ENCODE results near the gene ARIH2.

ARIH2 gene

GRCh38 chr3:48929358-48930035 is 10.9 kb downstream of the ARIH2 start:
- no peak for DNase-seq

DNA sequence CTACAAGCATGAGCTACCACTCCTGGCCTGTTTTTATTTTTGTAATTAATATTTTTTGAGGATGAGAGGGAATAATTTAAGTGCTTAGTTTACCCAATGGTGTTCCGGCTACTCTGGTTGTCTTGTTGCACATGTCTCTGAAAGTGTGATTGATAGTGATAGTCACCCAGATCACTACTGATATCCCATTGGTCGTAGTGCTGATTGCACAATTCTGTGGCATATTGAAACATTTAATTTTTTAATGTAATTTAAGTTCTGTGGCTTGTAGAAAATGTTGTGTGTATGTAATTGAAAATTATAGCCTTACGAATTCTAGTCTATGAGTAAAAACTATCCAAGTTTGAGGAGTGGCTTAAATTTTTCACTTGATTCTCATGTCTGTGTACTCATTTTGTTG is 11.9 kb downstream of the ARIH2 start:
- no peak for DNase-seq

- no peak for DNase-seq
Observed at GRCh38 chr3:48931944-48932580, 13.4 kb downstream of the ARIH2 start.

GRCh38 chr3:48934333-48934991 is 15.8 kb downstream of the ARIH2 start:
- no peak for DNase-seq

DNA sequence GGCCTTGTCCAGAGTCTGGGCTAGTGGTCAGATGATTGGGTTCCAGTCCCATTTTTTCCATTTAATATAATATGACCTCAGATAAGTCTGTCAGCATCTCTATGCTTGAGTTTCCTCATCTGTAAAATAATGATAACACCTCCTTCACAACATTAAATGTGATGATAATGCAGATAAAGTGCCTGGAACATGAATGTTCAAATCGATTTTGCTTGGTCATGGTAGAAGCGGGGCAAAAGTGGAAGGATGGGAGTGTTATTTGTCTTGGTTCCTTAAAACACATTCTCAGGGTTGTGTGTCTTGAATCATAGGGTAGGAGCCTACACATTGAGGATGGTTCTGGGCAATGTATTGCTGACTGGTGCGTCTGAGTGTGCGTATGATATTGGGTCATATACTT is 16.9 kb downstream of the ARIH2 start:
- no peak for DNase-seq

DNA sequence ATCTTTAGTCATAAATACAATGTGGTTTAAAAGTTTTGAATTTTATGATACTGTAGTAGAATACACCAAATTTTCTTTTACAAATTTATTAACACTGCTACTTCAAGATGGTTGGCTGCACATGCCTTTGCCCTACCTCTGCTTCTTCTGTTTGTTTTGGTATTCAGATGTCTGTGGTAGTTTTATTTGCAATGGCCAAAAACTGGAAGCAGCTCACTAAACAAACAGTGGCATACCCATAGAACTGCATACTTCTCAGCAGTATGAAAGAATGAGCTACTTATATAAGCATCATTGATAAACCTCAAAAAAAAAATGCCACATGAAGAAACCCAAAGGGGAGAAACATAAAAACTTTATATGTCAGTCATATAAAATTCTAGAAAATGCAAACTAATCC is 19.5 kb downstream of the ARIH2 start:
- DNase-seq: no peak

GRCh38 chr3:48938689-48939088 is 20.0 kb downstream of the ARIH2 start:
- no peak for DNase-seq

GRCh38 chr3:48945432-48945831 is 26.8 kb downstream of the ARIH2 start:
- no peak for DNase-seq

- no peak for DNase-seq
Observed at GRCh38 chr3:48945891-48946549, 27.4 kb downstream of the ARIH2 start.

DNA sequence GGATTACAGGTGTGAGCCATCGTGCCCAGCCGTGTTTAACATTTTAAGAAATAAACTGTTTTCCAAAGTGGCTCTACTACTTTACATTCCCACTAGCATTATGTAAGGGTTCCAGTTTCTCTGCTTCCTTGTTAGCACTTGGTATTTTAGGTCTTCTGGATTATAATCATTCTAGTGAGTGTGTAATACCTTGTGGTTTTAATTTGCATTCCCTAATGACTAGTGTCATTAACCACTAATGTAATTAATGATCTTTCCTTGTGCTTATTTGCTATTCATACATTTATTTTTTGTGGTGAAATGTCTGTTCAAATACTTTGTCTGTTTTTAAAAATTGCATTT is 30.7 kb downstream of the ARIH2 start:
- no peak for DNase-seq

GRCh38 chr3:48950051-48950450 is 31.4 kb downstream of the ARIH2 start:
- no peak for DNase-seq

GRCh38 chr3:48951764-48952163 is 33.1 kb downstream of the ARIH2 start:
- no peak for DNase-seq

DNA sequence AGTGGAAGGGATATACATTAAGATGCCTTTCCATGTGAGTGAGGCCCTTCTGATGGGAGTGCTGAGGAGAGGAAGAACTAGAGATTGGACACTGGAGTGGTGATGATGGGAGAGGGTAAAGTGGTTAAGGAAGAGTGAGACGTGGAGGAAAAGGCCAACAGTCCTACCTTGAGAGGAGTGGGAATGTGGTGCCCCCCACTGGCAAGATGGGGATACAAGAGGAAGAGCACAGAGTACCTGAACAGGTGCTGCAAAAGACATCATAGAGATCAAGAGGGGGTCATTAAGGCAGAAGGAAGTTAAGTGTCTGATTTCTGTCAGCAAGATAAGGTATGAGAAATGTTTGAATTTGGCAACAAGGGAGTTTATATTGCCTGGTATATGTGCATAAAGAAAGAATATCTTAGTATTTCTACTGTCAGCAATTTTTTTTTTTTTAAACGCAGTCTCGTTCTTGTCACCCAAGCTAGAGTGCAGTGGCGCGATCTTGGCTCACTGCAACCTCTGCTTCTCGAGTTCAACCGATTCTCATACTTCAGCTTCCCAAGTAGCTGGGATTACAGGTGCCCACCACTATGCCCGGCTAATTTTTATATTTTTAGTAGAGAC is 34.0 kb downstream of the ARIH2 start:
- DNase-seq: no peak

DNA sequence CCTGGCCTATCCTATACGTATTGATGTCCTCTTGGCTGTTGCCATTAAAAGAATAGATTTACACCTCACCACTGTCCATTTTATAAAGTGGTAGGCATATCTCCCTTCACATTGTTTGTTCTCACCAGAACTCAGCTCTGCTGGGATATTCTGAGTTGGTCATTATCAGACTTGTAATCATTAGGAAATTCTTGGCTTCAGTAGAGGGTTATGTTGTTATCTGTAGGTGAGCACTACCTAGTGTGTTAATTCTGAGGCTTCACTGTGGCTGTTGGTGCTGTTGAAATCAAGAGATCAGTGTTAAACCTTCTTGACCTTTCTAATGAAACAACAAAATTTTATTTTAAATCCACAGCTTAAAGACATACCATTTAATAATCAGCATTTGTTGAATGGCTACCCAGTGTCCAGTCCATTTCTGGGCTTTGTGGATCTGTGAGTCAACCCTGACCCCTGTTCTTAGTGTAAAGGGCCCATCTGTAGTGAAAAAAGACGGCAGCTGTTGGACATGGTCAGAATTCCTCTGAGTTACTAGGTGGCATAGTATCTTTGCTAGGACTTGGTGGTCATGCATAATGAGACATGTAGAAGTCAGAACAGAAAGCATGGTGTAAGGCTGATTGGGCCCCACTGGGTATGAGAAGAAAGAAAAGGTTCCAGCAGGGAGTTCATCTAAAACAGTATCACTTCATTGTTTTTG is 38.5 kb downstream of the ARIH2 start:
- no peak for DNase-seq

DNA sequence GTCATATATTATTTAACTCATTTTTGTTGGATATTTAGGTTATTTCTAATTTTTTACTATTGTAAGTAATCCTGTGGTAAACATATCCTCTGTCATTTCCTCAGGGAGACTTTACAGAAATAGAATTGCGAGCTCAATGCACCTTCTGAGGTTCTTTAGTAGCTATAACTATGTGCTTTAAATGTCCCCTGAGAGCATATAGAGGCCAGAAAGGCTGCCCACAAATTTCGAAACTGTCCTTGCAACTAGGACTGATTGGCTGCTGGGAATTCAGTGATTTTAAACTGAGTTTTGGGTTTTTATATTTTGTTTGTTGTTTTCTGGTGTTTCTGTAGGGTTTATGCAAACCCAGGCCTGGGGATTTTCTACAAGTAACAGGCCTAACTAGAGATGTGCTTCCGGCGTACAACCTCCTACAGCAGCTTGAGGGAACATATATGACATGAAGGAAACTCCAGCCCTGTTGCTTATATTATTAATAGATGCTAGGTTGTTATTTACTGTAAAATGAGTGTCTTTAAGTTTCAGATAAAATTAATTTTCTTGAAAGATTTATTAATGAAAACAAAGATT is 42.3 kb downstream of the ARIH2 start:
- no peak for DNase-seq

GRCh38 chr3:48962340-48962739 is 43.7 kb downstream of the ARIH2 start:
- DNase-seq: no peak

DNA sequence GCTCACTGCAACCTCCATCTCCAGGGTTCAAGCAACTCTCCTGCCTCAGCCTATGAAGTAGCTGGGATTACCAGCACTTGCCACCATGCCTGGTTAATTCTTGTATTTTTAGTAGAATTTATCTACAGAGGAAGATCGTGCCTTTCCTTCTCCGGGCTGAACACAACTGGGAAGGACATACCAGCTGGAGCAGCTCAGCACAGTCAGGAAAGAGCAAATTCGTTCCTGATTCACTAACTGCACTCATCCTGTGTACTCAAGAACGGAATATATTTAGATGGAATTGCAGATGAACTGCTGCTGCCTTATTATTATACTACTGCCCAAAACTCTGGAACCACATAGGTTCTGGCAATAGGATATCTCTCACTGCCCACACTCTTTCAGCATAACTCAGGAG is 44.3 kb downstream of the ARIH2 start:
- DNase-seq: no peak

GRCh38 chr3:48963591-48963990 is 44.9 kb downstream of the ARIH2 start:
- no peak for DNase-seq

DNA sequence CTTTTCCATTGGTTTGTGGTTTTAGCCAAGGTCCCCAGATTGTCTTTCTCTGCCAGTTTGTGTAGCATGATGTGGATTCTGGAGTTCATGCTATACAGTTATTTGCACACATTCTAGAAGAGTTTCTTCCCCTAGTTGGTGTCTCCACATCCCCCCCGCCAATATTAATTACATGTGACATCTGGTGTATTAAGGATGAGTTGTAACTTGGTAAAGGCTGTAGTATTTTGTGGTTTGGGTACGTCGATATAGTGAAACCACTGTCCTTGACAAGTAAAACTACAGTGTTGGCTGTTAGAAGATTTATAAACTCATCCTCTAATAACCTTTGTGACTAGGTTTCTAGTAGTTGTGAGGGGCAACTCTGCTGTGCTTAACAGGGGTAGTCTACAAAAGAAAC is 47.7 kb downstream of the ARIH2 start:
- DNase-seq: no peak

GRCh38 chr3:48966876-48967361 is 48.3 kb downstream of the ARIH2 start:
- DNase-seq: no peak

- no peak for DNase-seq
Observed at GRCh38 chr3:48970586-48970985, 51.9 kb downstream of the ARIH2 start.

GRCh38 chr3:48974076-48974864 is 55.6 kb downstream of the ARIH2 start:
- DNase-seq: no peak
